Keratinocyte (primary cell): ENCODE data around the gene PLXNA2. TPM values are rescaled to one million over a fixed set of nuclear protein-coding genes. Genes with fewer than 3 reads are reported as not detected.
A peak's percentile ranks its signal among the peaks of the same experiment; 100 is the strongest.

ENCODE experiments used
- DNase-seq: peaks from one replicate; pipeline ENCODE4 v3.0.0-alpha.2; 2011; ENCODE audit warnings: low read depth, missing footprints, low spot score
- FAIRE-seq: peaks from 2 replicates; lab custom pipeline; 2011; peaks lifted over from hg19 to GRCh38; lab: Jason Lieb, UNC
- H2AFZ ChIP-seq: 2 replicates; pipeline ENCODE4 v1.6.0; 2012; ENCODE audit warnings: low read length, control low read depth, inconsistent platforms; ENCODE audit not compliant: control insufficient read depth
- H3K27ac ChIP-seq: 2 replicates; pipeline ENCODE4 v1.5.1; 2011; ENCODE audit warnings: low read length; ENCODE audit not compliant: control insufficient read depth, insufficient read depth
- H3K27me3 ChIP-seq: 3 replicates; pipeline ENCODE4 v1.6.0; 2011; ENCODE audit warnings: low read length; ENCODE audit not compliant: control insufficient read depth, insufficient read depth; ENCODE audit errors: extremely low read depth
- H3K36me3 ChIP-seq, 2 experiments: 2 replicates in 1 of 2; 3 replicates in 1 of 2; pipeline ENCODE4 v1.5.1; 2011; ENCODE audit warnings: low read length in 2 of 2, mild to moderate bottlenecking in 1 of 2; ENCODE audit not compliant: control insufficient read depth in 2 of 2, insufficient read depth in 2 of 2; ENCODE audit errors: extremely low read depth in 1 of 2
- H3K4me1 ChIP-seq: 3 replicates; pipeline ENCODE4 v1.5.1; 2011; ENCODE audit warnings: low read length; ENCODE audit not compliant: control insufficient read depth, insufficient read depth; ENCODE audit errors: extremely low read depth
- H3K4me2 ChIP-seq: 3 replicates; pipeline ENCODE4 v1.6.0; 2011; ENCODE audit warnings: low read depth, low read length; ENCODE audit not compliant: control insufficient read depth, insufficient read depth; ENCODE audit errors: extremely low read depth
- H3K4me3 ChIP-seq, 3 experiments: fragments of 200-600 bp in 1 of 3; sonication (generic) in 1 of 3; 2 replicates in 2 of 3; 3 replicates in 1 of 3; pipeline ENCODE4 v1.5.1; 2011 to 2016; ENCODE audit warnings: low read length in 3 of 3, mild to moderate bottlenecking in 3 of 3, control low read depth in 2 of 3, inconsistent platforms in 1 of 3, low read depth in 1 of 3, mixed read lengths in 1 of 3, mixed run types in 1 of 3, moderate library complexity in 1 of 3; ENCODE audit not compliant: control insufficient read depth in 2 of 3, insufficient read depth in 2 of 3; ENCODE audit errors: extremely low read depth in 1 of 3
- H3K79me2 ChIP-seq: 2 replicates; pipeline ENCODE4 v1.6.0; 2012; ENCODE audit warnings: low read length; ENCODE audit not compliant: control insufficient read depth, insufficient read depth
- H3K9ac ChIP-seq: 3 replicates; pipeline ENCODE4 v1.6.0; 2011; ENCODE audit warnings: low read length; ENCODE audit not compliant: control insufficient read depth, insufficient read depth; ENCODE audit errors: extremely low read depth
- H3K9me1 ChIP-seq: 3 replicates; pipeline ENCODE4 v1.6.0; 2011; ENCODE audit warnings: low read length; ENCODE audit not compliant: control insufficient read depth, insufficient read depth; ENCODE audit errors: extremely low read depth
- H3K9me3 ChIP-seq: 2 replicates; pipeline ENCODE4 v1.5.1; 2012; ENCODE audit warnings: low read depth, low read length; ENCODE audit not compliant: control insufficient read depth
- H4K20me1 ChIP-seq: 3 replicates; pipeline ENCODE4 v1.6.0; 2011; ENCODE audit warnings: low read length; ENCODE audit not compliant: control insufficient read depth, insufficient read depth; ENCODE audit errors: extremely low read depth
- EZH2 ChIP-seq: IDR thresholded peaks from one replicate; pipeline ENCODE4 v1.6.1; 2012; ENCODE audit warnings: inconsistent platforms, mild to moderate bottlenecking, low read length, moderate library complexity
- dilution Hi-C: fragments of 300-500 bp; cut with MboI; formaldehyde crosslinking; loops from one replicate; pipeline ENCODE4 v1.7.0; 2020; ENCODE audit warnings: low sequenced_read_pairs; ENCODE audit not compliant: extremely low pct_ligation_motif_present
- polyA plus RNA-seq, 5 experiments: library from polyadenylated mRNA; depleted of rRNA in 3 of 5; stranded (reverse) in 3 of 5; stranded (forward) in 1 of 5; unstranded in 1 of 5; fragments of >200 nt; gene quantifications; 1 replicate in 1 of 5; 2 replicates in 3 of 5; 3 replicates in 1 of 5; pipeline versions ENCODE4 v1.2.1 to v1.2.3, GENCODE V29; 2011 to 2012; ENCODE audit warnings: missing spikeins in 2 of 5, low read depth in 1 of 5, low replicate concordance in 1 of 5
- TF ChIP-seq, protein P1 (sequence below), 3 experiments: IDR thresholded peaks in 1 of 3; conservative IDR thresholded peaks in 1 of 3; optimal IDR thresholded peaks in 1 of 3; 2 replicates in 2 of 3; 3 replicates in 1 of 3; pipeline versions ENCODE3 to v1.5.1; 2011; ENCODE audit warnings: low read length in 3 of 3, mild to moderate bottlenecking in 3 of 3, moderate library complexity in 2 of 3, control low read depth in 1 of 3, inconsistent platforms in 1 of 3; ENCODE audit not compliant: insufficient read depth in 2 of 3; ENCODE audit errors: extremely low read depth in 1 of 3

PLXNA2 gene
- polyA plus RNA-seq, 1 donor (not counting 4 experiments of a cell fraction or from before 2014, with no cell fraction given), result 6.7 TPM

DNA sequence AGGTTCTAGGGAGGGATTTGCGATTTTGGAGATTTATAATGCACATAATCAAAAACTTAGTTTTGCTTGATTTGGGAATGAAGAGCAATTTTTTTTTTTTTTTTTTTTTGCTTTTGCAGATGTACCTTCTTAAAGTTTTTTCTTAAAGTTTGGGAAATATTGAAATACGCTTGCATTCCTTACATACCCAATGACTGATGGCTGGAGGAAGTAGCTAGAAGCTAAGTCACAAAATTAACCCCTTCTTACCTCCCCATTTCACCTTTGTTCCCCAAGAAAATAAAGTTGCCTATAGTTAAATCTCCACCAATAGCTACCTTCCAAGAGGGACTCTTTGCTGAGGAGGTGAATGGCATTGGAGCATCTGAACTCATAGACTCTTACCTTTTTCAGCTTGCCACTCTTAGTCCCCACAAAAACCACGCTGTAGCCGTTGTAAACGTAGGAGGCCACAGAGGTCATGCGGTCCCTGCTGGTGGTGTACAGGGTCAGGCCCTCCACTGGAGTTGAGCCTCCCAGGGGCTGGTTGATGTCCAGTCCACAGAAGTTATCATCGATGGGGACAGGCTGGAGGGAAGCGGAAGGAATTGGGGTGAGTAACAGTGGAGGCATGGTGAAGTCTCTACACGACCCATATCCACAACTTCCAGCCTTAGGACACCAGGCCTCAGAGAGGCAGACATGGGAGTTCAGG, 34.1 kb downstream of the PLXNA2 start:
- no peaks in the 10 kb centered on the region for H4K20me1 ChIP-seq
- FAIRE-seq (no peak), DNase-seq (no peak)
- peaks cover 54% of the 10 kb centered on the region for H3K4me1 ChIP-seq
- no peak overlapping the region for H2AFZ ChIP-seq
- no peak overlapping the region for H3K4me3 ChIP-seq
- H3K36me3 ChIP-seq, result peaks cover 1 to 20% of the 10 kb centered on the region in 2 experiments
- dilution Hi-C loops, result no loop called here
- H3K9me3 ChIP-seq, result no peaks in the 10 kb centered on the region
- peak overlapping the region; percentile 76 for H3K4me2 ChIP-seq
- no peak for TF ChIP-seq EZH2
- TF ChIP-seq, protein P1, sequence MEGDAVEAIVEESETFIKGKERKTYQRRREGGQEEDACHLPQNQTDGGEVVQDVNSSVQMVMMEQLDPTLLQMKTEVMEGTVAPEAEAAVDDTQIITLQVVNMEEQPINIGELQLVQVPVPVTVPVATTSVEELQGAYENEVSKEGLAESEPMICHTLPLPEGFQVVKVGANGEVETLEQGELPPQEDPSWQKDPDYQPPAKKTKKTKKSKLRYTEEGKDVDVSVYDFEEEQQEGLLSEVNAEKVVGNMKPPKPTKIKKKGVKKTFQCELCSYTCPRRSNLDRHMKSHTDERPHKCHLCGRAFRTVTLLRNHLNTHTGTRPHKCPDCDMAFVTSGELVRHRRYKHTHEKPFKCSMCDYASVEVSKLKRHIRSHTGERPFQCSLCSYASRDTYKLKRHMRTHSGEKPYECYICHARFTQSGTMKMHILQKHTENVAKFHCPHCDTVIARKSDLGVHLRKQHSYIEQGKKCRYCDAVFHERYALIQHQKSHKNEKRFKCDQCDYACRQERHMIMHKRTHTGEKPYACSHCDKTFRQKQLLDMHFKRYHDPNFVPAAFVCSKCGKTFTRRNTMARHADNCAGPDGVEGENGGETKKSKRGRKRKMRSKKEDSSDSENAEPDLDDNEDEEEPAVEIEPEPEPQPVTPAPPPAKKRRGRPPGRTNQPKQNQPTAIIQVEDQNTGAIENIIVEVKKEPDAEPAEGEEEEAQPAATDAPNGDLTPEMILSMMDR (optimal IDR thresholded peaks at IDR 0.05 in 1 of 3, IDR thresholded peaks at IDR 0.05 in 1 of 3, conservative IDR thresholded peaks at IDR 0.05 in 1 of 3; ENCODE audit: extremely low read depth in 1 of 3, insufficient read depth in 2 of 3, low read length in 3 of 3), result no peak
- no peak overlapping the region for H3K27ac ChIP-seq
- H3K27me3 ChIP-seq, result no peaks in the 10 kb centered on the region
- no peak overlapping the region for H3K9ac ChIP-seq
- H3K79me2 ChIP-seq, result peaks cover 11% of the 10 kb centered on the region
- H3K9me1 ChIP-seq, result no peaks in the 10 kb centered on the region

DNA sequence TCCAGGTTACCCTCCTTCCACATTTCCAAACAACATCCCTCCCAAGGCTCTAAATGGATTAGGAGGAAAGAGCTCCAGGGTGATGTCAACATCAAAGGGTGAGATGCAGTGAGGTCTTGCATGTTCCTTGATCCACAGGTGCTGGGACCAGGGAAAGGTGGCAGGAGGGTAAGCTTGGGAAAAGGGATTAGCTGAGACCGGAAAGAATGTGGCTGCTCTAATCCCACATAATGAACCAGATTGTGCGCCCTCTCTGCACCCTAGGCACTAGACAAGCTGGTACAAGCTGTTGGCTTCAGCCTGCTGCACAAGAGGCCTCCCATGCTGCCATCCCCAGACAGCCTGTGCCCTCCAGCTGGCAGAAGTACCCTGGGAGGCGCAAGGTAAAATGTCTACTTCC, 34.9 kb downstream of the PLXNA2 start:
- H3K9me1 ChIP-seq, result no peaks in the 10 kb centered on the region
- no peak overlapping the region for H3K4me3 ChIP-seq
- H3K9me3 ChIP-seq, result no peaks in the 10 kb centered on the region
- no peak overlapping the region for H2AFZ ChIP-seq
- peak overlapping the region; percentile 76 for H3K4me2 ChIP-seq
- dilution Hi-C loops, result no loop called here
- no peaks in the 10 kb centered on the region for H3K27me3 ChIP-seq
- no peak for DNase-seq
- peaks cover 9% of the 10 kb centered on the region for H3K79me2 ChIP-seq
- peak; percentile 74 for FAIRE-seq
- TF ChIP-seq, protein P1 (optimal IDR thresholded peaks at IDR 0.05 in 1 of 3, IDR thresholded peaks at IDR 0.05 in 1 of 3, conservative IDR thresholded peaks at IDR 0.05 in 1 of 3; ENCODE audit: extremely low read depth in 1 of 3, insufficient read depth in 2 of 3, low read length in 3 of 3), result peak in 1 of 3 experiments; percentile 0
- TF ChIP-seq EZH2, result no peak
- peak overlapping the region; percentile 68 for H3K27ac ChIP-seq
- H4K20me1 ChIP-seq, result no peaks in the 10 kb centered on the region
- H3K36me3 ChIP-seq, result peaks cover 1 to 22% of the 10 kb centered on the region in 2 experiments
- H3K4me1 ChIP-seq, result peaks cover 53% of the 10 kb centered on the region
- no peak overlapping the region for H3K9ac ChIP-seq
